Hepatic stellate cell (primary cell): Measurements from ENCODE around the gene MGAT4A.
A peak's percentile ranks its signal among the peaks of the same experiment; 100 is the strongest.
"Not testable (repeated sequence)": the region's sequence is repeated elsewhere in the genome, so short reads cannot be mapped to it uniquely, and the experiment has no call there.

Experiments used
- DNase-seq: peaks from one replicate; pipeline ENCODE4 v3.0.0; 2011; ENCODE audit warnings: low spot score

MGAT4A gene

GRCh38 chr2:98607104-98607503 lies 123.8 kb downstream of the MGAT4A start:
- DNase-seq, result no peak

GRCh38 chr2:98606431-98606830 lies 124.5 kb downstream of the MGAT4A start:
- no peak for DNase-seq

- DNase-seq, result no peak
Observed at GRCh38 chr2:98605076-98605475, 125.9 kb downstream of the MGAT4A start.

DNA sequence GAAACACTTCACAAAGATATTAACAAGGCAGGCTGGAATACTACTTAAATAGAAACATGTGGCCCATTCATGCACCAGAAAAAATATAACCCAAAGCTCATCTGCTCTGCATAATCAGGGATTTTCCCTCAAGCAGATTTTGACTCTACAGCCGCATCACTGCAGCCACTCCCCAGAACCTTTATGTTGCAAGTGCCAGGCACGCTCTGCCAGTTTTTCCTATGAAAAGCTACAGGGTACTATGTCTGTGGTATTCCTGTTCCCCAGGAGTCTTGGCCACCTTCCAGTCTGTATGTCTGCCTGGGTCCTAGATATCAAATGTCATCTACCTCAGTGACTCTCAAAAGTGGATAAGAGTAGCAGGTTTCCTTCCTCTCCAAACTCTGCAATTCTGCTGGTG lies 126.4 kb downstream of the MGAT4A start:
- no peak for DNase-seq

DNA sequence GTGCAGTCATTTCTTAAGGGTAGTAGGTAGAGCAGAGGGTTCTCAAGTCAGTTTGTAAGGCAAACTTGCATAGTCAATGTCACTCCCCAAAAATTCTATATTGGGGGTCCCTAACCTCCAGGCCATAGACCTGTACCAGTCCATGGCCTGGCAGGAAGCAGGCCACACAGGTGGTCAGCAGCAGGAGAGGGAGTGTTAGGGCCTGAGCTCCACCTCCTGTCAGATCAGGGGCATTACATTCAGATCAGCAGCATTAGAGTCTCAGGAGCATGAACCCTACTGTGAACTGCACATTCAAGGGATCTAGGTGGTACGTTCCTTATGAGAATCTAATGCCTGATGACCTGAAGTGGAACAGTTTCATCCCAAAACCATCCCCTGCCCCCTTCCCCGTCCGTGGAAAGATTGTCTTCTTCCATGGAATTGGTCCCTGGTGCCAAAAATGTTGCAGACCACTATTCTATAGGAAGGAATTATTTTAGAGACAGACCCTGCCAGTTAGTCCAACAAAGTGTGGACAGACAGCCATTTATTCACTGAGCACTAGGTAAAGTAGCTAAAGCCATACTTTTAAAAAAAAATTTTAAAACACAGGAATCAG lies 129.3 kb downstream of the MGAT4A start:
- DNase-seq, result peak; percentile 41

GRCh38 chr2:98598781-98599428 lies 132.0 kb downstream of the MGAT4A start:
- no peak for DNase-seq

DNA sequence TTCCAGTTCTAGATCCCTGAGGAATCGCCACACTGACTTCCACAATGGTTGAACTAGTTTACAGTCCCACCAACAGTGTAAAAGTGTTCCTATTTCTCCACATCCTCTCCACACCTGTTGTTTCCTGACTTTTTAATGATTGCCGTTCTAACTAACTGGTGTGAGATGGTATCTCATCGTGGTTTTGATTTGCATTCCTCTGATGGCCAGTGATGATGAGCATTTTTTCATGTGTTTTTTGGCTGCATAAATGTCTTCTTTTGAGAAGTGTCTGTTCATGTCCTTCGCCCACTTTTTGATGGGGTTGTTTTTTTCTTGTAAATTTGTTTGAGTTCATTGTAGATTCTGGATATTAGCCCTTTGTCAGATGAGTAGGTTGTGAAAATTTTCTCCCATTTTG lies 136.3 kb downstream of the MGAT4A start:
- DNase-seq, result not testable (repeated sequence)

- DNase-seq, result no peak
Observed at GRCh38 chr2:98592565-98592964, 138.4 kb downstream of the MGAT4A start.

GRCh38 chr2:98589489-98589888 lies 141.4 kb downstream of the MGAT4A start:
- DNase-seq, result no peak

DNA sequence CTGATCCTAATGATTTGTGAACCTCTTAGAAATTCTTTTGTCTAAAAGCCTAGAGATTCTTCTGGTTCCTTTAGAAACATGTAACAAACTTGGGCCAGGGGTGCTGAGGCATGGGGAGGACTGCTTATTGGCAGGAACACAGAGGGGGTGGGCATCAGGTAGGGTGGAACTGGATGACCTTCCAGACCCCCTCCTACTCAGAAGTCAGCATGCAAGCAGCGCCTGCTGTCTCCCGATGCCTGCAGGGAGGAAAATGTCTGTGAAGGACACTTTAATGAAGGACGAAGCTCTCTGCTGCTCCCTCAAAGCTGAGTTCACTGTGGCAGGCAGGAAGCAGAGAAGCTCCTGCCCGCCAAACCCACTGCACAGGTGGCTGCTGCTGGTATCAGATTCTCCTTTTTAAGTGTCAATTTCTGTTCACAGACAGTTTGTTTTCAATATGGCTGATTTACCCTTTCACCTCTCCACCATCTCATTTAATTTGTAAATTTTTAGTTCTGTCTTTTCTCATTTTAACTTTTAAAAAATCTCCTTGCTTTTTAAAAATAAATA lies 142.0 kb downstream of the MGAT4A start:
- DNase-seq, result no peak

DNA sequence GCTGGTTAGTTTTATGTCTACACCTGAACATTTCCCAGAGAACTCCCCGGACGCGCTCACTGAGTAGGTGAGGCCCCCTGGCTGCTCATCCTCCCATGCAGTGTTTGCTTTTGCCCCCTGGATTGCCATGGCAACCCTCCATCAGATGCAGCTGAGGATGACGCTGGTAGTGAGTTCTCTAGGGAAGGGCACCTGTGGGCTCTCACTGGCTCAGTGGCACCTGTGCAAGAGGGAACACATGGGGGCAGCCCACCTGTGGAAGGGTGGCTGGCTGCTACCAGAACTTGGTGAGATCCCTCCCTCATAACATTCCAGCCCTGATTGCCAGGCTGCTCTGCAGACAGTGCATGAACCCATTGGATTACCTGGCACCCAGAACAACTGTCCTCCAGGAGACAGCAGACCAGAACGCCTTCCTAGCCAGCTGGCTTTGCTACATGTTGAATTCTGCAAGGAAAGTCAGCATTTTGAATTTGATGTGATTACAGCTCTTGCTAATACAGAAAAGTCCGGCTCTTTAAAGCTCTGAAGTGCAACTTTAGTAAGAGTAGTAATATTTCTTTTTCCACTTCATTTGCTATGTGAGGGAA lies 144.3 kb downstream of the MGAT4A start:
- no peak for DNase-seq

- DNase-seq, result no peak
Observed at GRCh38 chr2:98585386-98585785, 145.5 kb downstream of the MGAT4A start.

- DNase-seq, result no peak
Observed at GRCh38 chr2:98583816-98584618, 146.9 kb downstream of the MGAT4A start.

- DNase-seq, result no peak
Observed at GRCh38 chr2:98583276-98583675, 147.7 kb downstream of the MGAT4A start.

DNA sequence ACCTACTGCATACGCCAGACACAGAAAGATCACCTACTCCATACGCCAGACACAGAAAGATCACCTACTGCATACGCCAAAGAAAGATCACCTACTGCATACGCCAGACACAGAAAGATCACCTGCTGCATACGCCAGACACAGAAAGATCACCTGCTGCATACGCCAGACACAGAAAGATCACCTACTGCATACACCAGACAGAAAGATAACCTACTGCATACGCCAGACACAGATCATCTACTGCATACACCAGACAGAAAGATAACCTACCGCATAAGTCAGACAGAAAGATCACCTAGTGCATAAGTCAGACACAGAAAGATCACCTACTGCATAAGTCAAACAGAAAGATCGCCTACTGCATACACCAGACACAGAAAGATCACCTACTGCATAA lies 148.4 kb downstream of the MGAT4A start:
- no peak for DNase-seq

DNA sequence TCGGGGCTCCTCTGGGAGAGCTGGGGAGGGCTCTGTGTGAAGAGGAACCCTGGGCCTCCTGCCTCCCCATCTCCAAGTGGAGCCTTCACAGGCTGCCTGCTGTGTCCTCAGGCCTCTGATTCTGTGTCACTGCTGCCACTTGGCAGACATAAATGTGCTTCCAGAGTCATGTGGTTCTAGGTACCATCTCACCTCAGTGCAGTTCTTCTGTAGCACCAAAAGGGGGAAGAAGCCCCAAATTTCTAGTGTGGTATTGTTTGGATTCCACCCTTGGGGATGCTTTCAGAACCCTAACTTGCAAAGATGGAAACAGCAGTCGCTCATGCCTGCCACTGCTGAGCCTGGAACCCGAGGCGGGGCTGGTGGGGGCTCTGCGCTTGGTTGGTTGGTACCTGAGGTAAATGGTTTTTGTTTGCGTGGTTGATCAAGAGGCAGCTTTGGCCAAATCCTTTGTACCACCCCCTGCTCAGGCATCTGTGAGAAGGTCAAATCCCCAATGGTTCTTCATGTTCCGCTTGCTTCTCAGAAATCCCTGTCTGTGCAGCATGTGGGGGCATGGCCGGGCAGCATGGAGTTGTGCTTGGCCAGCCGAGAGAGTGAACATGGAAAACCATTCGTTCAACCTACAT lies 150.2 kb downstream of the MGAT4A start:
- no peak for DNase-seq

- DNase-seq, result no peak
Observed at GRCh38 chr2:98579926-98580325, 151.0 kb downstream of the MGAT4A start.

DNA sequence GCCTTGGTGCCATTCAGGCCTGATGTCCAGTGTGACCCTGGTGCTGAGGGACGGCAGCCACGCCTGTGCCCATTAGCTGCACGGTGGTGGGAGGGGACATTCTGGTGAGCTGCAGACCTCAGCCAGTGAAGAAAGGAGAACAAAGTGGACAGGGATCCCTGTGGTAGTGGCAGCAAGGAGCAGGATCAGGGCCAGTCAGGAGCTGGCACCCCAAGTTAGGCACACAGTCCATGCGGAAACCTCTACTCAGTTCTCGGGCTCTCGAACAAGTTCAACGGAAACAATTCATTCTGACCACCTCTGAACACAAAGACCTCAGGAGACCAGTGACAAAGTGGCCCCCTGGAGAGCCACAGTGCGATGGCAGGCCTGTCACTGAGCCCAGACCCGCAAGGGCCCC lies 152.7 kb downstream of the MGAT4A start:
- no peak for DNase-seq

DNA sequence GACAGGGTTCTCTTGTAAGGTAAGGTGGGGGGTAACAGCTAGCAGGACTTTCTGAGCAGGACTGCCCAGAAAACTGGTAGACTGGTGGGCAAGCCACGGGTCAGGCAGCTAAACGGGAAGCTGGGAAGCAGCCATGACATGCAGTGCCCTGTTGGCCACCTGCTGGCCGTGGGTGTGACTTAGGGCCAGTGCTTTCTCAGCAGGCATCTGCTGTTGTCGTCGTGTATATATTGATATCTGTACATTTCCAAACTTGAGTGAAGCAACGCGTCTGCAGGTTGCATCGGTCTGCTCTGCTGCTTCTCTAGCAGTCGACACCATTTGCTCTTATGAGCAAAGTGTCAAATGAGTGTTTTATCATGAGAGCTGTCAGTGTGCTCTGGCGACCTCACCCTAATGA lies 153.6 kb downstream of the MGAT4A start:
- DNase-seq, result no peak

DNA sequence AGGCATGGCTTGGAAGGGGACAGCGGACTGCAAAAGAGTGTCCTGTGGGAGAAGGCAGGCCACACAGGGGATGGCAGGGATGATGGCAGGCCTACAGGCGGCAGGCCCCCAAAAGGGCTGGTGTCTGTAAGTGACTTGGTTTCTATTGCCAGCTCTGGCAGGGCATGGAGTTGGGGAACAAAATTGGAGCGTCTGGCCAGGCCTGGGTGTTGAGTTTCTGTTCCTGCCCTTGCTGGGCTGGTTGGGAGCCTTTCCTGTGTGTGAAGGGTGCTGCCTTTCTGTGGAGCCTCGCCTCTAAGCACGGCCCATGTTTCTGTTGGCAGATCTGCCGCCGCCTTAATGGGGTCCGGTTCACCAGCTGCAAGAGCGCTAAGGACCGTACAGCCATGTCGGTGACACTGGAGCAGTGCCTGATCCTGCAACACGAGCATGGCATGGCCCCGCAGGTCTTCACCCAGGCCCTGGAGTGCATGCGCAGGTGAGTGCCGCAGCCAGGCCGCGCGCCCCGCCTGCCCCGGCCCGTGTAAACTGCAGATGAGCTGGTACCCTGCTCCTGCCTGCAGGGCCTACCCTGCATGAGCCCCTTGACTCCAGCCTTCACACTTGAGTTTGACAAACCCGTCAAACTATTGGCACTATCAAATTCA lies 154.1 kb downstream of the MGAT4A start:
- DNase-seq, result no peak

DNA sequence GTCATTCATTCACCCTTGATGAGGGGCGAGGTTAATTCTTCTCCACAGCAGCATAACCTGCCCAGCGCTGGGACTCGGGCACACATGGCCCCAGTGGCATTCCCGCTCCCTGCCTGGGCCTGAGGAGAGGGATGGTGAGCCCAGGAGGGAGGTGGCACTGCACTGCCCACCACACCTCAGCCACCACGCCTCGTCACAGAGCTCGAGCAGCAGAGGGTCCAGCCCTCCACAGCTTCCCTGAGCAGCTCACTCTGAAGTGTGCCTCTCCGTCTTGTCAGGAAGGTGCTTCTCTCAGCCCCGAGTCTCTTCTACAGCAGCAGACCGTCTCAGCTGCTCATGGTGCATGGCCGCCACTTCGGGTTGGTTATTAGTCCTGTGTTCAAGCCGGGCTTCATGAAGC lies 157.5 kb downstream of the MGAT4A start:
- no peak for DNase-seq

DNA sequence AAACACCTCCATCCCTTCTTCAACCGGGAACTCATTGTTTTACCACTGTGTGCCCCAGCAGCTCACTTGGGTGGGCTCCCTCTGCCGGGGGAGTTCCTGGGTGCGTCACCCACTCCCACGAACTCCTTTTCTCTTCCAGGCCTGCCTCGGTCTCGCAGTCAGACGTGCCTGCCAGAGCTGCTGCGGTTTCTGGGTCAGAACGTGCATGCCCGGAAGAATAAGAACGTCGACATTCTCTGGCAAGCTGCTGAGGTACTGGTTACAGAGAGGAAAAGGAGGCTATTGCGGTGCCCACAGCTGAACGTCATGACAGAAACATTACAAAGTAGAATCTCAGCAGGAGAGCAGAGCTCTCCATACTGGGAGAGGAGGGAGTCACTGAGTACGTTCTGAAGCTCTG lies 158.3 kb downstream of the MGAT4A start:
- DNase-seq, result no peak
